ENCODE measurements around the gene POLD1.

GRCh38 chr19:50392759-50393158 lies 8.6 kb downstream of the POLD1 start:
- TF ChIP-seq CTCF (IDR thresholded peaks at IDR 0.05) = no peak
- TF ChIP-seq POLR2A (IDR thresholded peaks at IDR 0.05) = no peak

Data from esophagus squamous epithelium (tissue), 4 donors.